NCI-H2171 treated with DMSO at 0.1 percent for 48 hours (cell line): ENCODE data around the gene CCDC134.

Experiments used
- DNase-seq: peaks from one replicate; lab custom pipeline; 2025; lab: John Stamatoyannopoulos, UW

The CCDC134 gene

DNA sequence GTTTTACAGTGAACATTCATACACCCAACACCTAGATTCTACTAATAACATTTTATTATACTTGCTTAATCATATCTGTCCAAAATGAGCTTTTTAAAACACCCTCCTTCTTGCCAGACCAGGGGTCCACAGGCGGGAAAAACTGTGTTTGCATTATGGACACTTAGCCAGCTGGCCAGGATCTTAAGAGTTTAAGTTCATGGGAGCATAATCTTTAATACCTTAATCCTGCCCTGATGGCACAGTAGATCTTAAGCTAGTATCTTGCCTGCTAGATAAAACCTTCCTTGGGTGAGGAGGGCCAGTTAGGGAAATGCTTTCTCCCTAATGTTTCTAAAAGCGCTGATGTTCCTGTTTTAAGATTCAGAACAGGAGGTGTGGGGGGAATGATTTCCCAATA, 13.1 kb upstream of the CCDC134 start:
- no peak for DNase-seq

DNA sequence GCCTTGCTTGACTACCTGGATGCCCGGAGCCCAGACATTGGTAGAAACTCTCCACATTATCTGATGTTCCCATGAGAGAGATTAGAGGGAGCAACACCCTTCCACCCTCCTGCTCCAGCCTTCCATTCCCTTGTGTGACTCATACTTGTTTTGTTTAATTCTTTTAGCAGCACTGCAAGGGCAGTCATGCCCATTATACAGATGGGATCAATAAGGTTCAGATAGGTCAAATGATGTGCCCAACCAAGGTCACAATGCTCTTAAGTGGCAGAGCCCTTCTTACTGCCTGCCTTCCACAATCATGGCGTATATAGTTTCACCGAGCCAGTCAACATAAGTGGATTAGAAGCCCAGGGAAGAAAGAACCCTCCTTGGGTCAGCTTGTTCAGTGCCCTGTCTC, 6.6 kb upstream of the CCDC134 start:
- DNase-seq = no peak

DNA sequence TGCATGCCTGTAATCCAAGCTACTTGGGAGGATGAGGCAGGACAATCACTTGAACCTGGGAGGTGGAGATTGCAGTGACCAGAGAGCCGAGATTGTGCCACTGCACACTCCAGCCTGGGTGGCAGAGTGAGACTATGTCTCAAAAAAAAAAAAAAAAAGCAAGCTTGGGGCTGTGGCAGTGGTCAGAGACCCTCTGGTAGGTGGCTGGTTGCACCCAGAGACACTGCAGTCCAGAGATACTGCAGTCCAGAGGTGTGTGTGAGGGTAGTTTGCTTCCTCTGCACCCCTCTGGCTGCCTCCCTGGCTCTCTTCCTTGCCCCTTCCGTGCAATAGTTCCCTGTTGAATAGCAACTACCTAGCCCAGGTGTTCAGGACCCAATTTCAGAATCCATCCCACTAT, 1.7 kb upstream of the CCDC134 start:
- DNase-seq = no peak

DNA sequence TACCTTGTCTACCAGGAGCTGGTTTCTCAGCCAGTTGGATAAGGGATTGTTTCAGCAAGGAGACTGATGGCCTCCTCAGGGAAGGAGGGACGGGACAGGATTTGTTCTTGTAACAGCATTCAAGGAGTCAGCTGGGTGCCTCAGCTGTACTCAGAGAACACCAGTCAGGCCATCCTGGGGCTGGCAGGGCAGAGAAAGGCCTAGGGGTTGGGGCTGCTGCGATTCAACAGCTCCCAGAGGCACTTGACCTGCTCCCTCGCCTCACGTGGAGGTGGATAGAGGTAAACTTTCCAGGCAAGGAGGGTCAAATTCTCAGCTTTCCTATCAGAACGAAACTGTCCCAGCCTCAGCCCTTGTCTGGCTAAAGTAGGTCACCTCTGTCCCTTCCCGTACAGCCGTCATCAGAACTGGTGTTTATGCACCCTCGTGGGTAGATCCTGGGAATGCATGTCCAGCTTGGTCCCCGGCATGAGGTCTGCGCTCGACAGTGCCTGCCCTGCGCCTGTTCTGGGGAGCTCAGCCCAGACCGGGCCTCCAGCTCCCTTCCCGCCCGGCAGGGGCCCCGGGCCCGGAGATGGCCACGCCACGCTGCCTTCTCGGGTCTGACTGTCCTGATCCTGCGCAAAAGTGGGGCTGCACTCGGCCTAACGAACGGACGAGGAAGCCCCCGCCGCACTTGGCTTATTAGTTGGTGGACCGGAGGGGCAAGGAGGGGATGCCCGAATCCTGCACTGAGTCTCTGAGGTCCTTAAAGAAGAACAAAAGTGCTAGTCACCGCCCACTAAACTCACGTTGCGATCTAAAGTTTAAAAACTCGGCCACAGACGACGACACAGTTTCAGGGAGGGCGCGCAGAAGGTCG, 762 bp upstream of the CCDC134 start:
- no peak for DNase-seq

- DNase-seq = no peak
These were observed 804 bp downstream of the CCDC134 start for GRCh38 chr22:41801147-41801819.

DNA sequence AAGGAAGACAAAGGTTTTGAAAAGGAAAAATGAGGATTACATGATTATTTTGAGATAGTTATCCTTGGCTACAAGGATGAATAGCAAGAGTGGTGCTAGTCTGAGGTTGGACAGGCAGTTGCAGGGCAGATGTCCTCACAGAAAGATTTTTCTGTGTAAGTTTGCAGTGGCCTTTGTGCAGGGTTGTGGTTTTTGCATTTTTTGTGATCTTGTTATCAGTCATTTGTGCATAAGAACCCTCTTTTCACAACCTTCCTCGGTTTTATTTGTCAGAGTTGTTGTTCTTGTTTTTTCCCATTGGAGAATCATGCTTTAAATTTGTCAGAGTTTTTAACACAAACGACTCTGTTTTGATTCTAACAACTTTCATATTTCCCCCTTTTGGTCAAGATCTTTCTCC, 1.4 kb downstream of the CCDC134 start:
- no peak for DNase-seq

DNA sequence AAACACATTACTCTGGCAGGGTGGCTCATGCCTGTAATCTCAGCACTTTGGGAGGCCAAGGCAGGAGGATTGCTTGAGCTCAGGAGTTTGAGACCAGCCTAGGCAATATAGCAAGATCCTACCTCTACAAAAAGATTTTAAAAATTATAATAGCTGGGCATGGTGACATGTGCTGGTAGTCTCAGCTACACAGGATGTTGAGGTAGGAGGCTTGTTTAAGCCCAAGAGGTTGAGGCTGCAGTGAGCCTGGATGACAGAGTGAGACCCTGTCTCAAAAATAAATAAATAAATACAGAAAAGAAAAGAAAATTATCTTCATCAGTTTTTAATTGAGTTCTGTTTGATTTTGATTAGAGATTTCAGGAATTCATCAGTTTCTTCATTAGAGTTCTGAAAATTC, 5.2 kb downstream of the CCDC134 start:
- no peak for DNase-seq

- DNase-seq = no peak
These were observed 7.9 kb downstream of the CCDC134 start for GRCh38 chr22:41808400-41808799.

DNA sequence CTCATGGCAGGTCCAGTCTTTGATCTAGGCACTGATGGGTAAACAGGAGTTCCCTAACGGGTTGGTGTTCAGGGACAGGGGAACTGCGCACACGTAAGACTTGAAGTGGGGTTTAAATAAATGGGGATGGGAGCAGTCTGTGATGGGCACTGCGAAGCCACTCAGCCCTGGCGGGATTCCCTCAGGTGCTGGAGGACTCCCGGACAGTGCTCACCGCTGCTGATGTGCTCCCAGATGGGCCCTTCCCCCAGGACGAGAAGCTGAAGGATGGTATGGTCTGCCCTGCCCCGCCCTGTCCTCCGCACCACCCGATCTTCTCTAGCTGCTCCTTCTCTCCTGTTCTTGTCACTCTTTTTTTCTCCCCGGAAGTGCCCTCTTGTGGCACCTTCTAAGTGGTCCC, 9.5 kb downstream of the CCDC134 start:
- no peak for DNase-seq

DNA sequence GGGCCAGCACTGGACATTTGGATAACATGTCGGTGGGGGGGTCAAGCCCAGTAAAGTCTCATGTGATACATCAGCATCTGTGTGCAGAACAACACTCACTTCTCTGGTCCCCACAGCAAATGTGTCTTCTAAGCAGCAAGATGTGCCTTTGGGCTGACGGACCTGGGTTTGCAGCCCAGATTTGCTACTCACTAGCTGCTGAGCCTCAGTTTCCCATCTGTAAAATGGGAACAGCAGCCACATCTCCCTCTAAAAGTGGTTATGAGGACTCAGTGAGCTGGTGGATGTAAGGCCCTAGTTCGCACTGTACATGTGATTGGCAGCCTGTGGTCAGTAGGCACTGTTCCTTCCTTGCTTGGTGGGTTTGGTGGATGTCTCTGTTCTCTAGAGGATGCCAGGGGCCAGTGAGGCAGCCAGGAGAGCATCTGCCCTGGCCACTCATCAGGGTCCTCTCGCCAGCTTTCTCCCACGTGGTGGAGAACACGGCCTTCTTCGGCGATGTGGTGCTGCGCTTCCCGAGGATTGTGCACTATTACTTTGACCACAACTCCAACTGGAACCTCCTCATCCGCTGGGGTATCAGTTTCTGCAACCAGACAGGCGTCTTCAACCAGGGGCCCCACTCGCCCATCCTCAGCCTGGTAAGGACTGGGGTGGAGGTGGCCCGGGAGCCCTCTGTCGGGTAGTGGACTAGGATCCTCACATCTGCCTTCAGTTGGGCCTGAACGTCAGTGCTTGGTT, 12.5 kb downstream of the CCDC134 start:
- no peak for DNase-seq

DNA sequence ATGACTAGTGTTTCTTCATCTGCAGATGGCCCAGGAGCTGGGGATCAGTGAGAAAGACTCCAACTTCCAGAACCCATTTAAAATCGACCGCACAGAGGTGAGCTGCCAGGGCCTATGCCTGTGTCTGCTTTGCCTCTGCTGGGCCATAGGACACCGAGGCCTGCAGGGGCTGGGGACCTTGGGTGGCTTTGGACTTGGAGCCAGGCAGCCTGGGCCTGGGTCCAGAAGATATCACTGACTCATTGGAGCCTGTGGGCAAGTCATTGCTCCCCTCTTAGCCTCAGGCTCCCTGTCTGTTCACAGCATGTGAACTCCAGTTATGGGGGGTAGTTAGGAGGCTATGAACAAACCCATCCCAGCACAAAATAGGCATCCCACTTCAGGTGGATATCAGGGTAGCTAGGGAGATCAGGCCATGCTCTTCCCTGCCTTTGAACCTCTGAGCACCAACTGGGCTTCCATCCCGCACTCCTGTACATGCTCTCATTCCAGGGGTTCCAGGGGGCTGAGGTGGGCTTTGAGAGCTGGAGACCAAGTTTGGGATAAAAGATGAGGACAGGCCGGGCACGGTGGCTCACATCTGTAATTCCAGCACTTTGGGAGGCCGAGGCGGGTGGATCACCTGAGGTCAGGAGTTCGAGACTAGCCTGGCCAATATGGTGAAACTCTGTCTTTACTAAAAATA, 13.4 kb downstream of the CCDC134 start:
- no peak for DNase-seq

DNA sequence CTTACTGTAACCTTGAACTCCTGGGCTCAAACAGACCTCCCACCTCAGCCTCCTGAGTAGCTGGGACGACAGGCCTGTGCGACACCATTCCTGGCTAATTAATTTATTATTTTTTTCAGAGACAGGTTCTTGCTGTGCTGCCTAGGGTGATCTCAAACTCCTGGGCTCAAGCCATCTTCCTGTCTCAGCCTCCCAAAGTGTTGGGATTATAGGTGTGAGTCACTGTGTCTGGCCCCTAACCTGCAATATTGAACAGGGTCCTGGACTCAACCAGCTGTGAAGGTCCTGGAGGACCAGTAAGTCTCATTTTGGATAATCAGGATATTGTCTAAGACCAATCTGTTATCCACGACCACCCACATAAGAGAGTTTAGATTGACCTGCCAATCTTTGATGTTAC, 15.2 kb downstream of the CCDC134 start:
- no peak for DNase-seq

GRCh38 chr22:41816241-41816640, 15.8 kb downstream of the CCDC134 start:
- peak; percentile 39 for DNase-seq

DNA sequence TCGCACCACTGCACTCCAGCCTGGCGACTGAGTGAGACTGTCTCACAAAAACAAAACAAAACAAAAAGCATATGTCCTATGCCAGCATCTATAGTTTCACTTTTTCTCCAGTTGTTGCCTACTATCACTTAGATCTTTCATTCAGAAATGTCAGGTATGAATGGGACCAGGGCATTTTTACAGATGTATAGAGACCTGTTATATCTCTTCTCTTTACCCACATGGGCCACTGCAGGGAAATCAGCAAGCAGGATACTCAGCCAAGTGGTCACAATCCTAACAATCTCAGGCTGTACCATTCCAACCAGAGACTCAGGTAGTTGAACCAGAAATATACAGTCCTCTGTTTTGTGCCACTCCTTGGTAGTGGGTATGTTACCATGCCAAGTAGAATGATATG, 16.4 kb downstream of the CCDC134 start:
- no peak for DNase-seq

- DNase-seq = no peak
These were observed 17.5 kb downstream of the CCDC134 start for GRCh38 chr22:41818011-41818410.

- no peak for DNase-seq
These were observed 18.1 kb downstream of the CCDC134 start for GRCh38 chr22:41818596-41818995.

GRCh38 chr22:41819257-41819656, 18.8 kb downstream of the CCDC134 start:
- no peak for DNase-seq

- DNase-seq = no peak
These were observed 20.0 kb downstream of the CCDC134 start for GRCh38 chr22:41820447-41820846.

- DNase-seq = no peak
These were observed 21.2 kb downstream of the CCDC134 start for GRCh38 chr22:41821471-41822316.

DNA sequence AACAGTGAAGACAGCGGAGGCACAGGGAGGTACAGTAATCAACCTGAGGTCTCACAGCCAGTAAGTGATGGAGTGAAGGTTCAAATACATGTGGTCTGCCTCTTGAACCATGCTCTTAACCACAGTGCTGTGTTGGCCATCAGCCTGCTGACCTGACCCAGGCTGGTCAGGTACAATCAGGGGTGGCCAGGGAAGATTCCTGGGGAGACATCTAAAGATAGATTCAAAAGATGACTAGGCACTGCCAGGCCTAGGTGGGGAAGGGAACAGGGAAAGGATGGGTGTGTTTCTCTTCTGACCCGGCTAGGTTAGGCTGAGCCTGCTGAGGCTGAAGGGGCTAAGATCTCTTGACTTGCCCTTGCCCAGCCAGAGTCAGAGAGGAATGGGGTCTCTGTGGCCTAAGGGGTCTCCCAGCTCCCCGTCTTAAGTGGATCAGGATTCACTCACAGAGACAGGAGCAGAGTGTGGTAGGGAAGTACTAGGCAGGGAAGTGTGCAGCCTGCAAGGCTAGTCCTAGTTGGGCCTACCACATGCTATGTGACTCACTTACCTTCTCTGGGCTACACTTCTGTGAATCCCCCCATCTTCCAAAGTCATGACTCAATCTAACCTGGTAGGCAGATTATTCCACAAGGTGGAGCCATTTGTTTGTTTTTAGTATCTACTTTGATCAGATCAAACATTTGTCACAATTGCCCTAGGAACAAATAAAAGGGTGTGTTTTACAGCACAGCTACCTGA, 22.0 kb downstream of the CCDC134 start:
- DNase-seq = peak; percentile 68

DNA sequence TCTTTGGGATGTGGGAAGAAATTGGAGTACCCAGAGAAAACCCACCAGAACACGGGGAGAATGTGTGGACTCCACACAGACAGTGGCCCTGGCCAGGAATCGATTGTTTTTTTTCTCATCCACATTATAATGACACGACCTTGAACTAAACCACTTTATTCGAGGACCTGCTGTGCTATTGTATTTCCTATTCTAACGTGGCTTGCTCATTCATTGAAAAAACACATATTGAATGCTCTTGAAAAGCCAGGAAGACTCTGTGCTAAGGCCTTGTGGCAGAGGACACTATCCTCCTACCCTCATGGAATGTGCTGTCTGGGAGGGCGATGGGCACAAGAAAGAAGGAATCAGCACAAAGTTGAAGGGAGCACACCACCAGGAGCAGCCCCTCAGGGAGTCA, 23.3 kb downstream of the CCDC134 start:
- DNase-seq = no peak
